Bone marrow (tissue), 2 donors: ENCODE results near the gene CHRDL2.

ENCODE experiments used
- DNase-seq, 2 donors: peaks; one replicate each; lab custom pipeline; 2025; lab: John Stamatoyannopoulos, UW

Gene CHRDL2

DNA sequence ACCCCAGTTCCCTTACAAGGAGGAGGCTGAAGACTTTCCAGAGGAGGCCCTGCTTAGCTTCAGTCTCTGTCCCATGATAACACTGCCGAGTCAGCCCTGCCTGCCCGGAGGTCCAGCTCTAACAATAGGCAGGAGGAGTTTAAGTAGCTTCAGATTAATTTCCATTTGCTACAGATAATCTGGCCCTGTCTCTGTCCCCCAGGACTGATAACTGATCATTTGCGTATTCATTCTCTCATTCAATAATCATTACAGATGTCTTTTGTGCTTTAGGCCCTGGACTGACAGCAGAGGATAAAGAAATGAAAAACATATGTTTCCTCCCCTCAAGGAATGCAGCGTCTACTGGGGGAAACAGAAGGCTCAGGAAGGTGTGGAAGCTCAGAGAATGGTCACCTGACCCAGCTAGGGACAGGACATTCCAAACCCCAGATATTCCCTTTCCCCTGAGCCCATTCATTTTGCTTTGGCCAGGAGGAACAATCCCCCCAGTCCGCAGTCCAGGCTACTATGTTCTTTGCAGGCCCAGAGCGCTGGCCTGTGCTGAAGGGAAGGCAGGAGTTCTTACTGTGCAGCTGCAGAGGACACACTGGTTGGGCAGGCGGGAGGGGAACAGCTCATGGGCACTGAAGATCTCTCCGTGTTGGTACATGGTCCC lies 20.8 kb downstream of the CHRDL2 start:
- DNase-seq: no peak

GRCh38 chr11:74709175-74709574 lies 22.1 kb downstream of the CHRDL2 start:
- DNase-seq: no peak

DNA sequence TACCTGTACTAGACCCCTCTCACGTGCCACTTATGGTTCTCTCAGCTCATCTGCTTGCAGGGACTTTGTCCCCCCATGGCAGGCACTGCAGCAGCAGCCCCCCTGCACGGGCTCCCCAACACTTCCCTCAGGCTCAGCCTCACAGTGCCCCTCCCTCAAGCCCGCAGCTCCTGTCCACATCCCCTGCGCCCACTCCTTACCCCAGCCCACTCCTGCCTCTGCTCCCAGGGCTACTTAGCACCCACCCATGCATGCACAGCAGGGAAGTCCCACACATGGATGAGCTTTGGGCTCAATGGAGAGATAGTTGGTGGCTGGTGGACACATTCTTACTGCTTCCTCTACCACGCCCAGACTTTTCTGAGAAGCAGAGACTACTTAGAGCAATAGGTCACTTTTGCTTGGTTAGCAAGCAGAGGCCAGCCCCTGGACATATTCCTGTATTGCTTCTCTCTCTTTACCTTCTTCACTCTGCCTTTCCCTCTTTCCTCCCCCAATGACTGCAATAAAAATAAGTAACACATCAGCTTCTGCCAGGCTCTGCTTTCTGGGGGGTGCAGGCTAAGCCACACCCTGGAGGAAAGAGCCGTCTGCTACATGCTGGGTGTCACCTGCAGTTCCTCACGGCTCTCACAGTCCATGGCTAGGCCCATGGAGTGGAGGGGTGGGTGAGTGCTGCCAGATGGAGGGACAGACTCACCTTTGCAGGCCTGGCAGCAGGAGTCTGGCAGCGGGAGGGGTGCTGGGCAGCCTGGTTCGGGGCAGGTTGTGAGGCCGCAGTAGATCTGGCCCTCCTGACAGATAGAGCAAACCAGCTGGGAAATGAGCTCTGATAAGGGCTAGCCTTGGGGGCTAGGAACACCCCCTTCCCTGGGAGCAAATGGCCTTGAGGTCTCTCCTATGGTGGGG lies 23.4 kb downstream of the CHRDL2 start:
- no peak for DNase-seq

DNA sequence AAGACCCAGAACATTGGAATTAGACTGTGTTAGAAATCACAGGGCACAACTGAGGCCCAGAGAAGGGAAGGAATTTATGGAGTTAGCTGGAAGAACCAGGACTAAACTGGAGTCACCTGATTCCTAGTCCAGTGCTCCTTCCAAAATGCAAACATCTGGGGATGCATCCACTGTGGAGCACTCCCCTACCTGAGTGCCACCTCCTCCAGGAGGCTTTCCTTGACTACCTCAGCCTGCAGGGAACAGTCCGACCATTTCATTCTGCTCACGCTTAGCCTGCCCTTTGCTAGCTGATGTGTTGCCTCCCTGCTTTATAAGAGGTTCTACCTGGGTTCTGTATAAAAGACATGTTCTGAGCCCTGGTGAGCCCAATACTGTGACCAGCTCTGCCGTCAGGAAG lies 24.0 kb downstream of the CHRDL2 start:
- DNase-seq: no peak

DNA sequence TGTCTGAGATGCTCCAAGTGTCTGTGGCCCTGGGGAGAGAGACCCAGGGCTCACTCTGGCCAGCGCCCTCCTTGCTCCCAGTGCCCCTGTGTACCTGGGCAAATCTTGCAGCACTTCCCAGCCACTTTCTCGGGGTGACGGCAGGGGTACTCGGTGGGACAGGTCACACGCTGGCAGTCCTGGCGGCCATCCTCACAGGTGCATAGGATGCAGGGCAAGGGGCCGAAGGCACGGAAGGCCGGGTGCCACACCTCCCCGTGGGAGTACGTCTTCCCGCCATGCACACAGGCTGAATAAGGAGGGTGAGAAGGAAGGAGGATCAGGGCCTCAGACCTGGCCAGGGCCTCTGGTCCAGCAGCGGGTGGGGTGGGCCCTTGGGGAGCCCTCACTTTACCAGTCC lies 28.0 kb downstream of the CHRDL2 start:
- no peak for DNase-seq

GRCh38 chr11:74702383-74703007 lies 28.7 kb downstream of the CHRDL2 start:
- peak in 1 of 2 donors; percentile 14 for DNase-seq

GRCh38 chr11:74701351-74701750 lies 29.9 kb downstream of the CHRDL2 start:
- no peak for DNase-seq

DNA sequence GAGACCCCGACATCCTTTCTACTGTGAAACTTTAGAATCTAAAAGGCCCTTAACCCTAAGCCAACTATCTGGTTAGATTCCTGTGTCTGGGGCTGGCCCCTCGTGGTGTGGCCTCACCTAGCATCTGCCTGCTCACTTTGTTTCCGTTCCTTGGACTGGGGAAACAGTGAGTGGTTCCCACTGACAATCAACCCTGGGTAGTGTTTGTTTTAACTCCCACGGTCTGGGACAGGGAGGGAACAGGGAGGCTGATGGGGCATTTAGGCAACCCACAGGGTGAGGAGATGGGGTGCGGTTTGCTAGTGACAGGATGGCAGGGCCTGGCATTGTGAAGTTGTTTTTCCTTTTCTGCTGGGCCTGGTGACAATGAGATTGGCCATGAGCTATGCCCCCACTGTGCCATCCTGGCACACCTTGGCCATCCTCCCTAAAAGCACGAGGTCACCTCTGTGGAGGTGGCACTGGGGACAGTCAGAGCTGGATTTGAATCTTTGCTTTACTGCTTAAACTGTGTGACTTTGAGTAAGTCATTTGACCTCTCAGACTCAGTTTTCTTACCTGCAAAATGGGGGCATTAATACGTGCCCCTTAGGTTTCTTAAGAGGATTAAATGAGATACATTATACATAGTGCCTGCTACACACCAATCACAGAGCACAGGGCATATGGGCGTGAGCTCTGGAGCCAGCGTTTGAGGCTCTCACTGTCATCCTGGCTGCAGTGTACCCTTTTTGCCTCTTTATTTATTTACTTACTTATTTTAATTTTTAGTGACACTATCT lies 31.4 kb downstream of the CHRDL2 start:
- no peak for DNase-seq

DNA sequence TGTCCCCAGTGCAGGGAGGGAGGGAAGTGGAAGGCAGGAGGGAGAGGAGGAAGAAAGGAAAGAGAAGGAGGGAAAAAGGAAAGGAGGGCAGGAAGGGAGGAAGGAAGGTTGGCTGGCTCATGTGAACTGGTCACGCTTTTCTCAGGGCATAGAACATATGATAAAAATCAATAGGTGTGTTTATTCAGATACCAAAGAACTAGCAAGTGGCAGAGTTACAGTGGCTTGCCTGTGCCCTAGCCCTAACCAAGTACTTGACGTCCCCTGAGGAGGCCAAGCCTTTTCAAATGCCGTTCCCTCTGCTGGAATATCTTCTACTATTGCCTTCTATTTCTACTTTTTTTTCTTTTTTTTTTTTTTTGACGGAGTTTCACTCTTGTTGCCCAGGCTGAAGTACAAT lies 33.5 kb downstream of the CHRDL2 start:
- no peak for DNase-seq

DNA sequence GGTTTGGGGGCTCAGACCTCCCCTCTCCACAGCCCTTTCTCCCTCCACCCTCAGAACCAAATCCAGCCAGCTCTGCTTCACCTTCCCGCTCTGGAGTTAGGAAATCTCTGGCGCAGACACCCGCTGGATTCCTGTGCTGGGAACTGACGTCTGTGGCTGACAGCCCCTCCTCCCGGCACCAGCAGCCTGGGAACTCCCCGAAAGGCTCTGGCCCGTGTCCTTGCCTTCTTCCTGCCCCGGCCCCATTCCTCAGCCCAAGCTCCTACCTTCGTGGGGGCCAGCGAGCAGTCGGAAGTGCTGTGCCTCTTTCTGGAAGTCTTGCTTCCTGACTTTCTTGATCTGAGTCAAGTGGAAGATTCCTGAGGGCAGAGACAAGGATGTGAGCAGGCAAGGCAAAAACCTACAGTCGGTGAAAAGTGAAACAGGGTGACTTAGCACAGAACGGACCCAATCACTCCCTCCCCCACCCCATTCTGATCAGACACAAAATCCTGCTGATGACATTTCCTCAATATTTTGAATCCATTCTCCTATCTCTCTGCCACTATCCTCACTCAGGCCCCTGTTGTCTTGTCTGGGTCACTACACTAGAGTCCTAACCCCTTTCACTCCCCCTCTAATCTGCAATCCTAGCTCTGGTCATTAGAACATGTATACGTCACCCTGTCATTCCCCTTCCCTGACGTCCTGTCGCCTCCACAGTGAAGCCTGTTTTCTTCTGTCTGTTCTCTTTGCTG lies 34.1 kb downstream of the CHRDL2 start:
- no peak for DNase-seq

GRCh38 chr11:74696500-74696899 lies 34.7 kb downstream of the CHRDL2 start:
- DNase-seq: no peak

DNA sequence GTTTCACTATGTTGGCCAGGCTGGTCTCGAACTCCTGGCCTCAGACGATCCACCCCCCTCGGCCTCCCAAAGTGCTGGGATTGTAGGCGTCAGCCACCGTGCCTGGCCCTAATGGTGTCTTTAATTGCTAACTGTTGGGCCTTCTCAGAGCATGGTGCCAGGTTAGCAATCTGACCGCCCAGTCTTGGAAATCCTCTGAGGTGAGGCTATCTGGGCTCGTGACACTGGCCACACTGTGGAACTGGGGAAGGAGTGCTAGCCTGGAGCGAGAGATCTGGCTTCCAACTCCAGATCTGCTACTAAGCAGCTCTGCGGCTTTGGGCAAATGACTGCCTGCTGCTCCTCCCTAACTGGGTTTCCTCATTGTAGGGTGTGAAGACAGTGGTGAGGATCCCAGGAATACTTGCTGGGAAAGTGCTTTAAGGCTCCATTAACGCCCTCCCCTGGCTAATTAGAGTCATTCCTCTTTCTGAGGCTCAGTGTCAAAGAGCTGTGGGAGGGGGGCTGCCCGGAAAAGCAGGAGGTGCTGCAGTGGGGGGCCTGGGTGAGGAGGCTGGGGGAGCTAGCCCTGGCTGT lies 35.4 kb downstream of the CHRDL2 start:
- DNase-seq: no peak

DNA sequence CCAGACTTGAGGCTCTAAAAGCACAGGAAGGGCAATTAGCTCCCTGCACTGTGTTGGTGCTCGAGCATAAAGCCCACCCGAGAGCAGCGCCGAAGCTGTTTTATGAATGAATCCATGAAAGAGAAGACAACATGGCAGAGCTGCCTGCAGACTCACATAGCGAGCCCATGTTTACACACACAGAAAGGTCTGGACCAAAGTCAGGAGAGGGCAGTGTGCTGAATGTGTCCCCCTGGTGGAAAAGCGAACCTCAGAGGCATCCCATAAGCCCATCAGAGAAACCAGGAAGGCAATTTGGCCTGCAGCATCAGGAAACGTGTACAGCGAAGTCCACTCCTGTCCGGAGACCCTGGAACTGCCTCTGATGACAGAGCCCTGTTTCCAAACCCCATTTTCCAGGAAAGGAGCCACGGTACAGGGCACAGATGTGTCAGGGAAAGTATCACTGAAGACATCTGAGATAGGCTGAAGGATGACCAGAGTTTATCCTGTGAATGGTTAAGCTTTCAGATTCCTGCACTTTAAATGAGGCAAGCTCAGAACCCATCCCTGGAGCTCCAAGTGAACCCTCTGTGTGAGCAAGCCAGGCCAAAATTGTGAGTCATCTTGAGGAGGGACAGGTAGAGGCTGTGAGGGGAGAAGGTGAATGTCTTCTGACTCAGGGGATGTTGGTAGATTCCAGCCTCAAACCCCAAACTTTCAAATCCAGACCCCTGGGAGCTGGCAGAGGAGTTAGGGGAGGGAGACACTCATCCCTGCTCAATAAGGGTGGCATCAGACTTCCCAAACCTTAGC lies 36.9 kb downstream of the CHRDL2 start:
- DNase-seq: no peak

DNA sequence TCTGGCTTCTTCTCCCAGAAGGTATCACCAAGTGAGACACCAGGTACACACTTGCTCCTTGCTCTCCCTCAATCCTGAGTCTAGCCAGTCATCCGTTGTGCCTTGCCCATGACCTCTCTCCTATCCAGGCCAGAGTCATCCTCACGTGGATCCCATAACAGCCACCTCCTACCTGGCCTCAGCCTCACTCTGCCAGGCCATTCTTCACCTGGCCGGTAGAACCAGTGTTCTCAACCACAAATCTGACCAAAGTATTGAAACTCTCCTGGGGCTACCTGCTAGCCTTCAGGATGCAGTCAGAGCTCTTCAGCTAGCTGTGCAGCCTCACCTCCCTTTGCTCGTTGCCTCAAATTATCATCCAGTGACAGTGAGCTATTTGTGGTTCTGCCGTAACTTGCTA lies 37.7 kb downstream of the CHRDL2 start:
- no peak for DNase-seq

DNA sequence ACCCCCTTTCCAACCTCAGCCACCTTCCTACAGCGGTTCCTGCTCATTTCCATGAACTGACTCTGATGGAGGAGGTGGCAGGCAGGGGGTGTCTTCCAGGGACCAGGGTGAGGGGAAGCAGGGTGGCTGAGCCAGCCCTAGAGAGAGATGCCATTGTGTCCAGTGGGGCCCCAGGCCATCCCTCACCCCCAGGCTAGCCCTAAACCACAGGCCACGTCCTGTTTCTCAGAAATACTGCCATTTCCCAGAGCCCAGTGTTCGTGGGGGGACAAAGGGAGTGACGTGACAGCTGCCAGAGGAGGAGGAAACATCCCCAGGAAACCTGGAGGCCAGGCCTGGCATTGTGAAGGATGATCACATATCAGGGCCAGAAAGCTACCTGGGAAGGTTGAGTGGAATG lies 39.5 kb downstream of the CHRDL2 start:
- no peak for DNase-seq

DNA sequence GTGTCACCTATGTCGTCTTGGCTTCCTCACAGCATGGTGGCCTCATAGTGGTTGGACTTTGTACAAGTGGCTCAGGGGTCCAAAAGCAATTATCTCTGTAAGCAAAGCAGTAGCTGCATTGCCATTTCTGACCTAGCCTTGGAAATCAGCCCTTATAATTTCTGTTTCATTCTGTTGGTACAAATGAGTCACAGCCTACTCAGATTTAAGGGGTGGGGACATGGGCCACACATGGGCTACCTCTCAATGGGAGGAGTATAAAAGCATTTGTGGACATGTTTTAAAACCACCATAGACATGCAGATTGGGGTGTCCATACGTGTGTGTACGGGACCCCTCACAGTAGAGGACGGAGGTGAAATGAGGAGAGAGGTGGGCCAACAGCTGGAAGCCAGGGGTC lies 41.6 kb downstream of the CHRDL2 start:
- DNase-seq: no peak

DNA sequence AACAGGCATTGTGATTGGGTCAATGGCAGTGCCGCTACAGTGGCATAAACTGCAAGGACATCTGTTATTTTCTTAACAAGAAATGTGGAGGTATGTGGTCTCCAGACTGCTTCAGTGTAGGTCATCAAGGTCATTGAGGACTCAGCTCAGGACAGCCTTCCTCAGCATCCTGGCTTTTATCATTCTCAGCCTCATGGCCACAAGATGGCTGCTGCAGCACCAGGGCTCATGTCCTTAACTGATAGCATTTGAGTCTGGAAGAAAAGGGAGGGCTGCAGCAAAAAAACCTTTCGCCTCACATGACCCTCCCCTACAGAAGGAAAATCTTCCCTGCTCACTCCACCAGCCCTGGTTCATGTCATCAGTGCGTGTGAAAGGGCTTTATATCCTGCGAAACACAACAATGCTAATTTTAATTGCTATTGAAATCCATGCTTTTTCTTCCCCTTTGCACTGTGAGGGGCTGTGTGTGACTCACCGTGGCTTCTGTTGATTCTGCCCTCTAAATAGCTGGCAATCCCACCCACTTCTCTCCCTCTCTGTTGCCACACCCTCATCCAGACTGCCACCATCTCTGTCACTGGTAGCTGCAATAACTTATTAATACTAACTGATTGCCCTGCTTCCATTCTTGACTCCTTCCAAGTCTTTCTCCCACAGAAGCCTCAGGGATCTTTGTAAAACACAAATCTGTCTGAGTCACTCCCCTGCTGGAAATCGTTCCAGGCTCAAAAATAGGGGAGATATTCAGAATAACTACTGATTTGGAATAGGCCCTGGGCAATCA lies 43.8 kb downstream of the CHRDL2 start:
- no peak for DNase-seq

DNA sequence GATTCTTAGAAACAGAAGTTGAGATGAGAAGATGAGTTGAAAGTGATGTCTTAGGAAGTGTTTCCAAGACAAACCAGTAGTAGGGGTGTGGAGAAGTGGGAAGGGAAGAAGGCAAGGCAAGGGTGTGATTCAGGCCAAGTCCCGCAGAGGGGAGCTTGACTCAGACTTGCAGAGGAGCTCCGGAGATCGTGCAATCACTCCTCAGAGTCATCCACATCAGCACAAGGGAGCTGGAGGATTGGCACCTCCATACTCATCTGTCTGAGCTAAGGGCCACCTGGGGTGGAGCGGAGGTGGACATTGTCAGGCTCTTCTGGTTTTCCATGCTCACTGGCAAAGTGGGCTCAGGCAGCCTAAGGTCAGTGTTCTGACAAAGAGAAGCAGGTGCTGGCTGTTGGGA lies 44.4 kb downstream of the CHRDL2 start:
- DNase-seq: no peak

- no peak for DNase-seq
Measured at GRCh38 chr11:74685905-74686304, 45.3 kb downstream of the CHRDL2 start.

GRCh38 chr11:74685338-74685737 lies 45.9 kb downstream of the CHRDL2 start:
- DNase-seq: no peak
